Measurements from ENCODE around the gene LEPR.

LEPR gene

GRCh38 chr1:65398083-65398482 lies 22.4 kb upstream of the LEPR start:
- Histone ChIP-seq H3K27ac (no peak overlapping the region), H3K27me3 (ENCODE audit: insufficient read depth, low read depth) (no peaks in the 10 kb centered on the region), H3K79me2 (ENCODE audit: insufficient read depth, low read depth) (no peaks in the 10 kb centered on the region), H3K36me3 (ENCODE audit: insufficient read depth) (no peaks in the 10 kb centered on the region), H3K4me2 (no peak overlapping the region), H3K4me1 (ENCODE audit: low read depth, poor library complexity, severe bottlenecking) (peaks cover 7% of the 10 kb centered on the region), H3K9ac (no peak overlapping the region), H2AFZ (ENCODE audit: low read depth) (no peak overlapping the region), H4K20me1 (ENCODE audit: insufficient read depth) (no peaks in the 10 kb centered on the region), H3K4me3 (IDR thresholded peaks at IDR 0.05; ENCODE audit: insufficient read depth, low read depth, low read length) (no peak overlapping the region)
- no peak for TF ChIP-seq CTCF (conservative IDR thresholded peaks at IDR 0.05; ENCODE audit: low read depth, low read length)

- TF ChIP-seq CTCF (conservative IDR thresholded peaks at IDR 0.05; ENCODE audit: low read depth, low read length) = no peak
- Histone ChIP-seq H3K27me3 (ENCODE audit: insufficient read depth, low read depth) (no peaks in the 10 kb centered on the region), H3K27ac (no peak overlapping the region), H3K79me2 (ENCODE audit: insufficient read depth, low read depth) (no peaks in the 10 kb centered on the region), H4K20me1 (ENCODE audit: insufficient read depth) (no peaks in the 10 kb centered on the region), H2AFZ (ENCODE audit: low read depth) (no peak overlapping the region), H3K4me2 (no peak overlapping the region), H3K4me3 (IDR thresholded peaks at IDR 0.05; ENCODE audit: insufficient read depth, low read depth, low read length) (no peak overlapping the region), H3K4me1 (ENCODE audit: low read depth, poor library complexity, severe bottlenecking) (peaks cover 7% of the 10 kb centered on the region), H3K36me3 (ENCODE audit: insufficient read depth) (no peaks in the 10 kb centered on the region), H3K9ac (no peak overlapping the region)
These were observed 21.5 kb upstream of the LEPR start for GRCh38 chr1:65399003-65399402.

- no peak overlapping the region for H3K9ac ChIP-seq
These were observed 18.9 kb upstream of the LEPR start for GRCh38 chr1:65401612-65402011.

GRCh38 chr1:65404941-65405340 lies 15.5 kb upstream of the LEPR start:
- Histone ChIP-seq H3K27me3 (ENCODE audit: insufficient read depth, low read depth) (no peaks in the 10 kb centered on the region), H3K79me2 (ENCODE audit: insufficient read depth, low read depth) (no peaks in the 10 kb centered on the region), H3K4me1 (ENCODE audit: low read depth, poor library complexity, severe bottlenecking) (no peaks in the 10 kb centered on the region), H2AFZ (ENCODE audit: low read depth) (no peak overlapping the region), H3K4me2 (no peak overlapping the region), H3K36me3 (ENCODE audit: insufficient read depth) (no peaks in the 10 kb centered on the region), H3K9ac (no peak overlapping the region), H3K27ac (no peak overlapping the region), H4K20me1 (ENCODE audit: insufficient read depth) (no peaks in the 10 kb centered on the region), H3K4me3 (IDR thresholded peaks at IDR 0.05; ENCODE audit: insufficient read depth, low read depth, low read length) (no peak overlapping the region)
- TF ChIP-seq CTCF (conservative IDR thresholded peaks at IDR 0.05; ENCODE audit: low read depth, low read length) = no peak

More at GRCh38 chr1:65401612-65402011, 18.9 kb upstream of the LEPR start:
- no peaks in the 10 kb centered on the region for H3K27me3 ChIP-seq (ENCODE audit: insufficient read depth, low read depth)
- H2AFZ ChIP-seq (ENCODE audit: low read depth) = no peak overlapping the region
- no peaks in the 10 kb centered on the region for H3K36me3 ChIP-seq (ENCODE audit: insufficient read depth)
- no peaks in the 10 kb centered on the region for H3K79me2 ChIP-seq (ENCODE audit: insufficient read depth, low read depth)
- H3K4me2 ChIP-seq = no peak overlapping the region
- no peak for TF ChIP-seq CTCF (conservative IDR thresholded peaks at IDR 0.05; ENCODE audit: low read depth, low read length)
- no peak overlapping the region for H3K27ac ChIP-seq
- no peak overlapping the region for H3K4me3 ChIP-seq (IDR thresholded peaks at IDR 0.05; ENCODE audit: insufficient read depth, low read depth, low read length)
- H3K4me1 ChIP-seq (ENCODE audit: low read depth, poor library complexity, severe bottlenecking) = no peaks in the 10 kb centered on the region
- no peaks in the 10 kb centered on the region for H4K20me1 ChIP-seq (ENCODE audit: insufficient read depth)

Data from KMS-11 (cell line).